H1 (cell line): ENCODE data around the gene SH3BGRL3.

Experiments used
- BRCA1 ChIP-seq: IDR thresholded peaks from 2 replicates; pipeline ENCODE4 v1.6.1; 2012; ENCODE audit warnings: low read depth, low read length, improper control_type of control experiment
- EP300 ChIP-seq, 2 experiments: IDR thresholded peaks; 1 replicate in 1 of 2; 2 replicates in 1 of 2; pipeline ENCODE4 v1.6.1; 2011 to 2012; ENCODE audit warnings: low read depth in 2 of 2, low read length in 2 of 2, mild to moderate bottlenecking in 2 of 2, borderline replicate concordance in 1 of 2, inconsistent platforms in 1 of 2, moderate library complexity in 1 of 2
- EZH2 ChIP-seq: fragments of 200-600 bp; sonication (generic); IDR thresholded peaks from 2 replicates; pipeline ENCODE4 v1.7.1; 2012; ENCODE audit warnings: low read depth, mild to moderate bottlenecking, moderate library complexity, low read length, inconsistent platforms; ENCODE audit not compliant: severe bottlenecking
- JUN ChIP-seq: IDR thresholded peaks from 2 replicates; pipeline ENCODE4 v1.6.1; 2011; ENCODE audit warnings: low read depth, mild to moderate bottlenecking, improper control_type of control experiment, low read length
- KDM4A ChIP-seq: IDR thresholded peaks from one replicate; pipeline ENCODE4 v1.7.1; 2012; ENCODE audit warnings: low read depth, mild to moderate bottlenecking, moderate library complexity, low read length, inconsistent platforms; ENCODE audit not compliant: severe bottlenecking
- MAX ChIP-seq: IDR thresholded peaks from 2 replicates; pipeline ENCODE4 v1.6.1; 2012; ENCODE audit warnings: inconsistent platforms
- POLR2A ChIP-seq, 2 experiments: IDR thresholded peaks; 1 replicate in 1 of 2; 2 replicates in 1 of 2; pipeline ENCODE4 v1.6.1; 2011; ENCODE audit warnings: low read depth in 2 of 2, low read length in 2 of 2, mild to moderate bottlenecking in 2 of 2; ENCODE audit errors: control extremely low read depth in 1 of 2
- RAD21 ChIP-seq, 2 experiments: IDR thresholded peaks in 1 of 2; conservative IDR thresholded peaks in 1 of 2; 2 replicates each; pipeline ENCODE4 v1.6.1; 2011; ENCODE audit warnings: low read depth in 2 of 2, low read length in 2 of 2, improper control_type of control experiment in 1 of 2, inconsistent platforms in 1 of 2, mild to moderate bottlenecking in 1 of 2, moderate library complexity in 1 of 2
- SP1 ChIP-seq: IDR thresholded peaks from 2 replicates; pipeline ENCODE4 v1.6.1; 2011; ENCODE audit warnings: low read depth, low read length
- SUZ12 ChIP-seq: fragments of 200-600 bp; sonication (generic); IDR thresholded peaks from 2 replicates; pipeline ENCODE4 v1.6.1; 2012; ENCODE audit warnings: mild to moderate bottlenecking, inconsistent platforms, low read length, moderate library complexity, mixed read lengths
- TAF1 ChIP-seq: IDR thresholded peaks from 2 replicates; pipeline ENCODE4 v1.6.1; 2011; ENCODE audit warnings: mild to moderate bottlenecking, low read depth, low read length
- TBP ChIP-seq: IDR thresholded peaks from 2 replicates; pipeline ENCODE4 v1.6.1; 2011; ENCODE audit warnings: low read depth, low read length, improper control_type of control experiment
- TF ChIP-seq, protein P1 (sequence below), 3 experiments: IDR thresholded peaks; 1 replicate in 2 of 3; 2 replicates in 1 of 3; pipeline versions ENCODE4 v1.5.1 to v1.6.1; 2011; ENCODE audit warnings: low read length in 3 of 3, mild to moderate bottlenecking in 3 of 3, inconsistent platforms in 2 of 3, low read depth in 1 of 3, moderate library complexity in 1 of 3; ENCODE audit not compliant: insufficient read depth in 1 of 3; ENCODE audit errors: control extremely low read depth in 1 of 3
- TF ChIP-seq, protein P2 (sequence below): IDR thresholded peaks from 2 replicates; pipeline ENCODE4 v1.6.1; 2012; ENCODE audit warnings: low read length, inconsistent platforms

GRCh38 chr1:26283279-26283853, 3.5 kb downstream of the SH3BGRL3 start:
- TF ChIP-seq TBP = no peak
- no peak for TF ChIP-seq EZH2
- TF ChIP-seq SP1 = no peak
- TF ChIP-seq, protein P1, sequence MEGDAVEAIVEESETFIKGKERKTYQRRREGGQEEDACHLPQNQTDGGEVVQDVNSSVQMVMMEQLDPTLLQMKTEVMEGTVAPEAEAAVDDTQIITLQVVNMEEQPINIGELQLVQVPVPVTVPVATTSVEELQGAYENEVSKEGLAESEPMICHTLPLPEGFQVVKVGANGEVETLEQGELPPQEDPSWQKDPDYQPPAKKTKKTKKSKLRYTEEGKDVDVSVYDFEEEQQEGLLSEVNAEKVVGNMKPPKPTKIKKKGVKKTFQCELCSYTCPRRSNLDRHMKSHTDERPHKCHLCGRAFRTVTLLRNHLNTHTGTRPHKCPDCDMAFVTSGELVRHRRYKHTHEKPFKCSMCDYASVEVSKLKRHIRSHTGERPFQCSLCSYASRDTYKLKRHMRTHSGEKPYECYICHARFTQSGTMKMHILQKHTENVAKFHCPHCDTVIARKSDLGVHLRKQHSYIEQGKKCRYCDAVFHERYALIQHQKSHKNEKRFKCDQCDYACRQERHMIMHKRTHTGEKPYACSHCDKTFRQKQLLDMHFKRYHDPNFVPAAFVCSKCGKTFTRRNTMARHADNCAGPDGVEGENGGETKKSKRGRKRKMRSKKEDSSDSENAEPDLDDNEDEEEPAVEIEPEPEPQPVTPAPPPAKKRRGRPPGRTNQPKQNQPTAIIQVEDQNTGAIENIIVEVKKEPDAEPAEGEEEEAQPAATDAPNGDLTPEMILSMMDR (IDR thresholded peaks at IDR 0.05; ENCODE audit: control extremely low read depth in 1 of 3, insufficient read depth in 1 of 3, low read depth in 1 of 3, low read length in 3 of 3) = no peak
- TF ChIP-seq POLR2A (IDR thresholded peaks at IDR 0.05; ENCODE audit: control extremely low read depth in 1 of 2, low read depth in 2 of 2, low read length in 2 of 2) = no peak
- TF ChIP-seq BRCA1 = no peak
- no peak for TF ChIP-seq TAF1
- no peak for TF ChIP-seq RAD21 (IDR thresholded peaks at IDR 0.05 in 1 of 2, conservative IDR thresholded peaks at IDR 0.05 in 1 of 2; ENCODE audit: low read depth in 2 of 2, low read length in 2 of 2)
- no peak for TF ChIP-seq SUZ12
- TF ChIP-seq MAX = no peak
- TF ChIP-seq EP300 (IDR thresholded peaks at IDR 0.05; ENCODE audit: borderline replicate concordance in 1 of 2, low read depth in 2 of 2, low read length in 2 of 2) = no peak
- TF ChIP-seq, protein P2, sequence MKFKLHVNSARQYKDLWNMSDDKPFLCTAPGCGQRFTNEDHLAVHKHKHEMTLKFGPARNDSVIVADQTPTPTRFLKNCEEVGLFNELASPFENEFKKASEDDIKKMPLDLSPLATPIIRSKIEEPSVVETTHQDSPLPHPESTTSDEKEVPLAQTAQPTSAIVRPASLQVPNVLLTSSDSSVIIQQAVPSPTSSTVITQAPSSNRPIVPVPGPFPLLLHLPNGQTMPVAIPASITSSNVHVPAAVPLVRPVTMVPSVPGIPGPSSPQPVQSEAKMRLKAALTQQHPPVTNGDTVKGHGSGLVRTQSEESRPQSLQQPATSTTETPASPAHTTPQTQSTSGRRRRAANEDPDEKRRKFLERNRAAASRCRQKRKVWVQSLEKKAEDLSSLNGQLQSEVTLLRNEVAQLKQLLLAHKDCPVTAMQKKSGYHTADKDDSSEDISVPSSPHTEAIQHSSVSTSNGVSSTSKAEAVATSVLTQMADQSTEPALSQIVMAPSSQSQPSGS = no peak
- no peak for TF ChIP-seq JUN
- TF ChIP-seq KDM4A = no peak
